Sigmoid colon (tissue), 7 donors: Measurements from ENCODE around the gene C8B. TPM values are rescaled to one million over a fixed set of nuclear protein-coding genes. Genes with fewer than 3 reads are reported as not detected.

Experiments
- DNase-seq: peaks from one replicate; pipeline ENCODE4 v3.0.0-alpha.2; 2019
- H3K27ac ChIP-seq, 4 donors: fragments of 200-600 bp; sonication (generic); one replicate each; pipeline ENCODE4 v1.5.1; 2016 to 2019; ENCODE audit warnings: mild to moderate bottlenecking in 1 of 4
- H3K27me3 ChIP-seq, 3 donors: fragments of 200-600 bp; sonication (generic); one replicate each; pipeline ENCODE4 v1.5.1; 2019; ENCODE audit warnings: mild to moderate bottlenecking in 1 of 3
- H3K36me3 ChIP-seq, 4 donors: fragments of 200-600 bp; sonication (generic); one replicate each; pipeline ENCODE4 v1.5.1; 2016 to 2019
- H3K4me1 ChIP-seq, 4 donors: fragments of 200-600 bp; sonication (generic); one replicate each; pipeline ENCODE4 v1.5.1; 2017 to 2019
- H3K4me3 ChIP-seq, 4 donors: fragments of 200-600 bp; sonication (generic); one replicate each; pipeline ENCODE4 v1.5.1; 2017 to 2019; ENCODE audit warnings: mild to moderate bottlenecking in 2 of 4, moderate library complexity in 1 of 4
- H3K9me3 ChIP-seq, 4 donors: fragments of 200-600 bp in 3 of 4; sonication (generic) in 3 of 4; one replicate each; pipeline versions ENCODE4 v1.5.1 to v1.6.1; 2013 to 2019
- EP300 ChIP-seq, 4 donors: sonication (generic); formaldehyde crosslinking; IDR thresholded peaks; one replicate each; pipeline ENCODE4 v1.6.1; 2017; ENCODE audit warnings: antibody characterized with exemption in 4 of 4
- POLR2A ChIP-seq, 2 donors: fragments of 450-650 bp; IDR thresholded peaks; one replicate each; pipeline ENCODE4 v1.6.1; 2016; ENCODE audit warnings: antibody characterized with exemption in 2 of 2, mild to moderate bottlenecking in 2 of 2, moderate library complexity in 2 of 2
- POLR2AphosphoS5 ChIP-seq, 4 donors: sonication (generic); formaldehyde crosslinking; IDR thresholded peaks; one replicate each; pipeline ENCODE4 v1.6.1; 2017; ENCODE audit warnings: antibody characterized with exemption in 4 of 4
- WGBS, 2 donors: extraction: QIAGEN DNeasy Blood & Tissue Kit; methylation state at CpG; one replicate each; pipeline ENCODE4 v1.1.7; 2013; 5-methylcytosine and 5-hydroxymethylcytosine counted together
- intact Hi-C: fragments of 100-400 bp; cut with DNase I; formaldehyde crosslinking; loops from one replicate; pipeline ENCODE4 v1.15.1; 2023
- polyA plus RNA-seq, 3 donors: library from polyadenylated mRNA; stranded (reverse); fragments of 200-250 nt; gene quantifications; one replicate each; pipeline ENCODE4 v1.2.3, GENCODE V29; 2013
- total RNA-seq, 4 donors: library from RNA; depleted of rRNA; stranded (reverse); fragments of >200 nt; gene quantifications; one replicate each; pipeline ENCODE4 v1.1.0, GENCODE V29; 2016
- TF ChIP-seq, protein P1 (sequence below), 4 experiments: fragments of 450-650 bp in 3 of 4; fragments of 200-600 bp in 1 of 4; IDR thresholded peaks; one replicate each; pipeline ENCODE4 v1.5.1; 2016 to 2019; ENCODE audit warnings: antibody characterized with exemption in 4 of 4, mild to moderate bottlenecking in 3 of 4, moderate library complexity in 2 of 4
- donor health status: healthy with polysubstance abuse.
- donor health status: Bipolar disorder and iron deficiency.
- donor health status: healthy.

Gene C8B
- total and polyA plus RNA-seq, 7 donors = not detected

DNA sequence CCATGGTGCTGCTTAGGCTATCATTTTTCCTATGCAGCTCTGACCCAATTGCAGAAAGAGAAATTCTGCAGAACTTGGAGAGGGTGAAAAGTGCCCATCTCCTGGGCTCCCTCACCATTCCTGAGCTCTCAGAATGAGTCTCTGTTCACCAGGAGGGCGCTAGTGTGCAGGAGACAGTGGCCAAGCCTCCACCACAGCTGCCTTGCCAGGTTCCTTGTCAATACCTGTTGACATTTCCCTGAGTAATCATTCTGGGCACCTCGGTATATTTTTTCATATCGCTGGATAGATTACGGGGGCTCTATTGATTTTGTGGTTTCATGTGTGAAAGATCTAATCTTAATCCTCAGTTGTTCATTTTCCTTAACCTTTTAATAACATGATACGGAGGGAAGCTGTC is 13.0 kb upstream of the C8B start:
- Histone ChIP-seq H3K9me3 (no peaks in the 10 kb centered on the region), H3K36me3 (no peaks in the 10 kb centered on the region), H3K27ac (no peak overlapping the region), H3K4me1 (no peaks in the 10 kb centered on the region), H3K27me3 (no peaks in the 10 kb centered on the region), H3K4me3 (no peak overlapping the region)
- WGBS, 2 donors = 74 to 87% methylated on average over 5 of the region's 5 CpGs
- no peak for TF ChIP-seq POLR2A (IDR thresholded peaks at IDR 0.05)
- no peak for TF ChIP-seq EP300 (IDR thresholded peaks at IDR 0.05)
- no peak for TF ChIP-seq POLR2AphosphoS5 (IDR thresholded peaks at IDR 0.05)
- TF ChIP-seq, protein P1, sequence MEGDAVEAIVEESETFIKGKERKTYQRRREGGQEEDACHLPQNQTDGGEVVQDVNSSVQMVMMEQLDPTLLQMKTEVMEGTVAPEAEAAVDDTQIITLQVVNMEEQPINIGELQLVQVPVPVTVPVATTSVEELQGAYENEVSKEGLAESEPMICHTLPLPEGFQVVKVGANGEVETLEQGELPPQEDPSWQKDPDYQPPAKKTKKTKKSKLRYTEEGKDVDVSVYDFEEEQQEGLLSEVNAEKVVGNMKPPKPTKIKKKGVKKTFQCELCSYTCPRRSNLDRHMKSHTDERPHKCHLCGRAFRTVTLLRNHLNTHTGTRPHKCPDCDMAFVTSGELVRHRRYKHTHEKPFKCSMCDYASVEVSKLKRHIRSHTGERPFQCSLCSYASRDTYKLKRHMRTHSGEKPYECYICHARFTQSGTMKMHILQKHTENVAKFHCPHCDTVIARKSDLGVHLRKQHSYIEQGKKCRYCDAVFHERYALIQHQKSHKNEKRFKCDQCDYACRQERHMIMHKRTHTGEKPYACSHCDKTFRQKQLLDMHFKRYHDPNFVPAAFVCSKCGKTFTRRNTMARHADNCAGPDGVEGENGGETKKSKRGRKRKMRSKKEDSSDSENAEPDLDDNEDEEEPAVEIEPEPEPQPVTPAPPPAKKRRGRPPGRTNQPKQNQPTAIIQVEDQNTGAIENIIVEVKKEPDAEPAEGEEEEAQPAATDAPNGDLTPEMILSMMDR (IDR thresholded peaks at IDR 0.05) = no peak
- intact Hi-C loops = no loop called here
- no peak for DNase-seq

DNA sequence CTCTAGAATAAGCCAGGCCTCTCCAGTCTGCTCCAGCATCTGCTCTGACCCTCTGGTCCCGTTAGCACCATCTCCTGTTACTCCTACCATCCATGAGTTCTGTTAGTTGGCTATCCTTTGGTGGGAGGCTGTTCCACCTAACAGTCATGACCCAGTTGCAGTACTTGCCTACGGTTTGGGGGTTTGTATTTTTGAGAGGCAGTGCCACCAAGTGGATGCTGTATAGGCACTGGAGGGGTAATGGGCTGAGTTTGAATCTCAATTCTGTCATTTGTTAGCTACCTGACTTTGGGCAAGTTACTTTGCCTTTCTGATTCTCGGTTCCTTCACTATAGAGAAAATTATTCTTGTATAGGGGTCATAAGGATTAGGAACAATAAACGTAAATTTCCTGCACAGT is 12.1 kb upstream of the C8B start:
- Histone ChIP-seq H3K4me3 (no peak overlapping the region), H3K4me1 (no peaks in the 10 kb centered on the region), H3K36me3 (no peaks in the 10 kb centered on the region), H3K9me3 (no peaks in the 10 kb centered on the region), H3K27me3 (no peaks in the 10 kb centered on the region), H3K27ac (no peak overlapping the region)
- no peak for DNase-seq
- no peak for TF ChIP-seq POLR2AphosphoS5 (IDR thresholded peaks at IDR 0.05)
- TF ChIP-seq POLR2A (IDR thresholded peaks at IDR 0.05) = no peak
- no peak for TF ChIP-seq EP300 (IDR thresholded peaks at IDR 0.05)
- TF ChIP-seq, protein P1 (IDR thresholded peaks at IDR 0.05) = no peak
- intact Hi-C loops = no loop called here
- WGBS, 2 donors = 55 to 75% methylated on average over 4 of the region's 4 CpGs

DNA sequence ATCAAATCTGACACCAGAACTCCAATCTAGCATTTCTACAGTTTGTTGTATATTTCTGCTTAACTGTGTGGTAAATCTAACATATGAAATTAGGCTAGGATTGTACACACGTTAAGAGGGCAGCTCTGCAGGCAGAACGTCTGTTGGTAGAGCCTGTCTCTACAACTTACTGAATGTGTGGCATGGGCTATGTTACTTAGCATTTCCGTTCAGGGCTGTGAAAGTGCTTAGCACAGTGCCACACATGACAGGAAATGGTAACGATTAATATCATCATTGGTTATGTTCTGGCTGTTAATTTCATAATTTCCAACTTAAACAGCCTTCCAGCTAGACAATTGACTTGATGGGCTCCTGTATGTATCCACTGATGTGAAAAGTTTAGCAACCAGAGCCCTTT is 9.6 kb upstream of the C8B start:
- WGBS, 2 donors = 81 to 85% methylated on average over 4 of the region's 4 CpGs
- TF ChIP-seq POLR2AphosphoS5 (IDR thresholded peaks at IDR 0.05) (no peak), POLR2A (IDR thresholded peaks at IDR 0.05) (no peak), EP300 (IDR thresholded peaks at IDR 0.05) (no peak)
- TF ChIP-seq, protein P1 (IDR thresholded peaks at IDR 0.05) = no peak
- Histone ChIP-seq H3K9me3 (no peaks in the 10 kb centered on the region), H3K27me3 (no peaks in the 10 kb centered on the region), H3K36me3 (no peaks in the 10 kb centered on the region), H3K4me3 (no peak overlapping the region), H3K4me1 (no peaks in the 10 kb centered on the region), H3K27ac (no peak overlapping the region)
- no peak for DNase-seq
- intact Hi-C loops = no loop called here

DNA sequence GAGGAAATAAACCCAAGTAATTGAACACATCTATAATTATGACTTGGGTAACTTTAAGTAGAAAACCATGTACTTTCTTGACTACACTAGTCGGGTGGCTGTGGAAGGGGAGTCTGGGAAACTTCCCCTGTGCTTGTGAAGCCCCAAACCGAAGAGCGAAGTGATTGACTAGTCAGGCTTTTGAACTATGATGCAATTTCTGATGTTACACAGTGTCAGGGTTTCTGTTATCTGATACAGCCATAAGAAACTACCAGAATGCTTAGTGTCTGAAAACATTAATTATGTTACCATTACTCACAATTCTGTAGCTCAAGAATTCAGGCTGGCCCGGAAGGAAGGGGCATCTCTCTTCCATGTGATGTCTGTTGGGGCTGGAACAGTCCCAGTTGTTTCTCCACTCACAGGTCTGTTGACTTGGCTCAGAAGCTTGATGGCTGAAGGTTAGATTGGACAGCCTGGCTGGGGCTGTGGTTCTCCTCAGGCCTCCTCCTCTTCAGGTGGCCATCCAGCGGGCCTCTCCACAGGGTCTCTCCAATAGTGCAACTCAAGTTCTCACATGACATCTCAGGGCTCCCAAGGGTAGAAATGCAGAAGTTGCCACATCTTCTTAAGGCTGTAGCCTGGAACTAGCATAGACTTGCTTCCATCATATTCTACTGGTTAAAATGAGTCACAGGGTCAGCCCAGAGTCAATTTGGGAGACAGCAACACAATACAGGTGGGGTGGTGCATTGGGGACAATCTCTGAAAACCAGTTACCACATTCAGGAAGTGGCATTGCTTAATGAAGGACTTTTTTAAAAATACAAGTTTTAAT is 8.3 kb upstream of the C8B start:
- WGBS, 2 donors = 68 to 78% methylated on average over 5 of the region's 5 CpGs
- Histone ChIP-seq H3K4me1 (no peaks in the 10 kb centered on the region), H3K36me3 (no peaks in the 10 kb centered on the region), H3K27ac (no peak overlapping the region), H3K9me3 (no peaks in the 10 kb centered on the region), H3K27me3 (no peaks in the 10 kb centered on the region), H3K4me3 (no peak overlapping the region)
- TF ChIP-seq EP300 (IDR thresholded peaks at IDR 0.05) = no peak
- TF ChIP-seq POLR2AphosphoS5 (IDR thresholded peaks at IDR 0.05) = no peak
- TF ChIP-seq, protein P1 (IDR thresholded peaks at IDR 0.05) = no peak
- no peak for TF ChIP-seq POLR2A (IDR thresholded peaks at IDR 0.05)
- intact Hi-C loops = no loop called here
- DNase-seq = no peak

DNA sequence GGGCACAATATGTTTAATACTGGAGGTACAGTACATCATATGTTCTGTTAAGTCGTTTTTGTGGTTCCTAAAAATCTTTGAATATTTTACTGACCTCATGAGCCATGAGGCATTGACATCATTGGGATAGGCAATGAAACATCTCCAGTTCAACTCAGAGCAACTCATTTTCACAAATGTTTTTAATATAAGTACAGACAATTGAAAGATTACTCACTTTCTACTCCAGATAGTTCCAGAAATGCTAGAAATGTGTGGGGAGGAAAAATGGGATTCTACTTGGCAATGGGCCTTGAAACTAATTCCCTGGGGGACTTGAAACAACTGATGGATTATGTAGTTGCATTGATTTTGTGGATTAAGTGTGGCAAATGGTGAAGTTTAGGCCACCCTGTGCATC is 7.2 kb upstream of the C8B start:
- no peaks in the 10 kb centered on the region for H3K27me3 ChIP-seq
- intact Hi-C loops = no loop called here
- H3K36me3 ChIP-seq = no peaks in the 10 kb centered on the region
- WGBS, 2 donors = 23 to 68% methylated on average over 1 of the region's 1 CpG
- no peak overlapping the region for H3K4me3 ChIP-seq
- no peak for TF ChIP-seq POLR2A (IDR thresholded peaks at IDR 0.05)
- no peak for TF ChIP-seq EP300 (IDR thresholded peaks at IDR 0.05)
- TF ChIP-seq, protein P1 (IDR thresholded peaks at IDR 0.05) = no peak
- no peak for TF ChIP-seq POLR2AphosphoS5 (IDR thresholded peaks at IDR 0.05)
- DNase-seq = no peak
- H3K9me3 ChIP-seq = no peaks in the 10 kb centered on the region
- H3K27ac ChIP-seq = no peak overlapping the region
- H3K4me1 ChIP-seq = no peaks in the 10 kb centered on the region
